Pulmonary artery endothelial cell (primary cell): Measurements from ENCODE around the gene VIPAS39. TPM values are rescaled to one million over a fixed set of nuclear protein-coding genes. Genes with fewer than 3 reads are reported as not detected.
"Not testable (repeated sequence)": the region's sequence is repeated elsewhere in the genome, so short reads cannot be mapped to it uniquely, and the experiment has no call there.

Experiments
- DNase-seq: peaks from one replicate; pipeline ENCODE4 v3.0.0-alpha.2; 2011; ENCODE audit warnings: low read depth, low spot score
- total RNA-seq: library from RNA; depleted of rRNA; stranded (reverse); fragments of >200 nt; gene quantifications from 2 replicates; pipeline ENCODE4 v1.2.3, GENCODE V29; 2014

The VIPAS39 gene
- total RNA-seq, 1 donor from 2014 or later: 30.9 TPM

DNA sequence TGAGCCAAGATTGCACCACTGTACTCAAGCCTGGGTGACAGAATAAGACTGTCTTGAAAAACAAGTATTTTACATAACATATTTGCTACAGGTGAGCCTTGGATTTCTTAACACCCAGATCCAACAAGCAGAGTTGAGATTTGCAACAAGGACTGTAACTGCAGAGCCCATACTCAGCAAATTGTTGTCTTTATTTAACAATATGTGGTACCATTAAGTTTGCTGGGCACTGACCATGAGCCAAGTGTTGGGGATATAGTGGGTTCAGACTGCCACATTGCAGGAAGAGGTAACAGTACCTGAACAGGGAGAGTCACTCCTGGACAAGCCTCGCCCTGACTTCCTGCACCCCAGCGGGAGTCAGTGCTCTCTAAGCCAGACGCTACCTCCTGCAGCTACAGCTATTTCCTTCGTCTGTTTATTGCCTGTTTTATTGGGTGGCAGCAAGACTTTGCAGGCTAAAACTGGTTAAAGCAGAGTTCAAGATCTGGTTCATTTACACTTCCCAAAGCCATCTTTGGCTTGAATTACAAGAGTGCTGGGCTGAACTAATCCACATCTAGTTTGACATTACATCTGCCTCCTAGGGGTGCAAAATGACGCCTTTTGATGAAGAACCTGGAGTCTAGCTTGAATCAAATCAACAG is 12.9 kb upstream of the VIPAS39 start:
- no peak for DNase-seq

GRCh38 chr14:77469539-77469938 is 12.1 kb upstream of the VIPAS39 start:
- DNase-seq: no peak

DNA sequence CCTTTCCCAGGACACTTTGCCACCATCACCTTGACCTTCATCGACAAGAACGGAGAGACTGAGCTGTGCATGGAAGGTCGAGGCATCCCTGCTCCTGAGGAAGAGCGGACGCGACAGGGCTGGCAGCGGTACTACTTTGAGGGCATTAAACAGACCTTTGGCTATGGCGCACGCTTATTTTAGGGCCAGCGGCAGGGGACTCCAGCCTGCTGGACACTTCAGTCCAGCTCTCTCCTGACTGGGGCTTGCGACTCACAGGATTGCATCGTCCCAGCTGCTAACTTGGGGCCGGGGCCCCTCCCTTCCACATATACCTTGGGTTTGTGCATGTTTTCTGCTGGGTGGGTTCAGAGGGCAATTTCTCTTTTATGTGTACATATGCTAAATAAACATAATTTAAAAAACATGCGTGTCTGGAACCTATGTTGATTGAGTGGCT is 11.7 kb upstream of the VIPAS39 start:
- no peak for DNase-seq

GRCh38 chr14:77467801-77468200 is 10.4 kb upstream of the VIPAS39 start:
- no peak for DNase-seq

DNA sequence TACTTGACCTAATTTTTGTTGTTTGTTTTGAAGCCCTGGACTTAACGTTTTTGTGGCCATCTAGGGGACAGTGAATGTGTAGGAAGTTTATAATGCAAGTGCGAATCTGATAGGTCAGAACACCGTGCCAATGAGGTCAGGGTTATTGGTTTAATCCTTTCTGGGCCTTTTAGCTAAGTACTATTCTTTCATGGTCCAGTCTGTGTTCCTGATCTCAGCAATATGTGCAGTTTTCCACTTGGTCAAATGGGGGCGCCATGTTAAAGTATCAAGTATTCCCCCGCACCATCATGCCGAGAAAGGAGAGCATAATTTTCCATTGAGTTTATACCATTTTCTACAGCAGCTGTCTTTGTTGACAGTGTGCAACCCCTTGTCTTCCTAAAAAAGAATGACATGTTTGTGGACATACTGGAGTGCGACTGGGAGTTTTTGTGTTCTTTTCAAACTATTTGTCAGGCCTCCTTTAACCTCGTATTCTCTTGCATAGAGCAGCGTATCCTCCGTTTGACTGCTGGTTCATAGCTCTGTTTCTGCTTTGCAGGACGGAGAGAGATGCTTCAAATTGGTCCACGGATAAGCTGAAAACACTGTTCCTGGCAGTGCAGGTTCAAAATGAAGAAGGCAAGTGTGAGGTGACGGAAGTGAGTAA is 1.8 kb upstream of the VIPAS39 start:
- peak; percentile 55 for DNase-seq

GRCh38 chr14:77458249-77458950 is 999 bp upstream of the VIPAS39 start:
- no peak for DNase-seq

DNA sequence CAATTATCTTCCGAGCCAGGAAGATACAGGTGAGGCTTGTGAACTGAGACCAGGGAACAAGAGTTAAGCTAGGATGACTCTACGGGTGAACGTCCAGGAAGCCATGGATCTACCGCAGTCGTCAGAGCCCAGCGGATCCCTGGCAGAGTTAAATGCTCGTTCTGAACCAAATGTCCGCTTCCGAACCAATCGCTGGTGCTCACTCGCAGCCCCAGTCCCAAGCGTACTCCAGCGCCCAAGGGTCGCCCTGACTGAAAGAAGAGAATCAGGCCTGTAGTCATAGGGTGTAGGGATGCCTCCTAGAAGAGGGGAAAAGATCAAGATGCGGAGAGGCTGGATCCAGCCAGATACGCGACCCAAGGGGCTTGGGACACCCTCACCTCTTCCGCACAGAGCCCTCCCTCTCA is 283 bp downstream of the VIPAS39 start:
- no peak for DNase-seq

DNA sequence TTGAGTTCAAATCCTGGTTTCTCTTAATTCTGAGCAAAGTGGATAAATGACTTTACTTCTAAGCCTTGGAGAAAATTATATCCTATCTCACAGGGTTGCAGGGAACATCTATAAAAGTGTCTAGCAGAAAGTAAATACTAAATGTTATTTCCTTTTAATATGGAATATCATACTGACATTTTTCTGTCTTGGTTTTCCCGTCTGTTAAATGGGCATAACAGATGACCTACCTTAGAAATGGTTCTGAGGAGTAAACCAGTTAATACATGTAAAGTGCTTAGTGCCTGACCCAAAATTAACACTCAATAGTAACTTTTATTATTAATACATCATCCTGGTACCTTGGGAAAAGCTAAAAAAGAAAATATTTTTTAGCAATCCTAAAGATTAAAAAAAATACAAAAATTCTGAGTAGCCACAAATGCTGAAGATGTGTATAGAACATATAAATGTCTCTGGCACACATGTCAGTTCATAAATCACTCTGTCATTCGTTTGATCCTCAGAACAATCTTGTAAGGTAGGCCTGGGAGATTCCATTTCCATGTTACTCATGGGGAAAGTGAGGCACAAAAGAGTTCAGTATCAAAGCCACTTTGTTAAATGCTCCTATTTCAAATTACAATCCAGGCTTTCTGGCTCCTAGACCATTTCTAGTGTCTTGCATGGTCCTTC is 1.3 kb downstream of the VIPAS39 start:
- no peak for DNase-seq

GRCh38 chr14:77442196-77442595 is 15.2 kb downstream of the VIPAS39 start:
- DNase-seq: no peak

DNA sequence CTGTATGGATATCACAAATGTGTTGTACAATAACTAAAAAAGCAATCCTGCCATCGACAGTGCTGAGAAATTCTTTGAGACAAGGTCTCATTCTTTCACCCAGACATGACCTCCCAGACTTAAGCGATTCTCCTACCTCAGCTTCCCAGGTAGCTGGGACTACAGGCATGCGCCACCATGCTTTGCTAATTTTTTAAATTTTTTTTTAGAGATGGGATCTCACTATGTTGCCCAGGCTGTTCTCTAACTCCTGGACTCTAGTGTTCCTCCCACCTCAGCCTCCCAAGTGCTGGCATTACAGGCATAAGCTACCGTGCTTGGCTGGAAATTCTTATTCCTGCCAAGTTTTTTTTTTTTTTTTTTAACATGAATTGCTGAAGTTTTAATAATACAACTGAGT is 17.5 kb downstream of the VIPAS39 start:
- DNase-seq: no peak

GRCh38 chr14:77438596-77438995 is 18.8 kb downstream of the VIPAS39 start:
- no peak for DNase-seq

GRCh38 chr14:77436042-77436441 is 21.4 kb downstream of the VIPAS39 start:
- DNase-seq: no peak

DNA sequence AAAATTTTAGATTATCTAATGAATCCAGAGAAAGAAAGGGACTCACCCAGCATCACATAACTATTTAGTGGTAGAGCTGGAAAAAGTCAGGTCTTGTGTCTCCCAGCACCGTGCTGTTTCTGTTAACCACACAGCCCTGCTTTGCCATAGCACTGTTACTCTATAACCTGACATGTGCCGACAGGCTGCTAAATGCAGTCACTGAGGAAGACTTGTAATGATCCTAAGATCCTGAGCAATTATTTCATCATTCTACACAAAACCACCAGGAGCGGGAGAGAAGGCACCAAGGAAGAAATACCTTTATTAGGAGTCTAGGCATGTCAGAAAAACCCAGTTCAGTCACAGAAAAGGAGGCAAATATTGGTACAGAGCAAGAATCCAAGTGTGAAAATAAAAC is 31.0 kb downstream of the VIPAS39 start:
- DNase-seq: no peak

GRCh38 chr14:77424862-77425261 is 32.5 kb downstream of the VIPAS39 start:
- DNase-seq: no peak

- DNase-seq: no peak
Measured at GRCh38 chr14:77423423-77423822, 34.0 kb downstream of the VIPAS39 start, which contains the start of gene NOXRED1. TSS of gene NOXRED1 (minus strand) at chr14:77423523. CDS start at chr14:77422889, 634 bp downstream.

DNA sequence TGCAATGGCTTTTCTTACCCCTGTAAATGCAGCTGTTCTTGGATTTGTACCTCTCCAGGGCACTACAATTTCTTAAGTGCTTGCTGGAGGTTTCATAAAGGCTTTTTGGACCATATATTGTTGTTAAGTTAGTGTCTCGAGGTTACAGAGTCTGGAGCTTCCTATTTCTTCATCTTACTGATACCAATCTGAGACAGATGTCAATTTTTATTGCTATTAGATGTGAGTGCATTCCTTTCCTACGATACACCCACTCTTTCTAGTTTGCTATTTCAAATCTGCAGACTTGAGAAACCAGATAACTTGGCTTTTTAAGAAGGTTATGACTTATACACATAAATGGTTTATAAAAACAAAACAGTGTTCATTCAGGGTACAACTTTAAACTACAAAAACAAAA is 36.2 kb downstream of the VIPAS39 start:
- no peak for DNase-seq

GRCh38 chr14:77416836-77417235 is 40.6 kb downstream of the VIPAS39 start:
- no peak for DNase-seq

- not testable (repeated sequence) for DNase-seq
Measured at GRCh38 chr14:77416098-77416497, 41.3 kb downstream of the VIPAS39 start.

GRCh38 chr14:77415403-77416030 is 41.9 kb downstream of the VIPAS39 start:
- DNase-seq: not testable (repeated sequence)

- no peak for DNase-seq
Measured at GRCh38 chr14:77409131-77409533, 48.3 kb downstream of the VIPAS39 start.

GRCh38 chr14:77407158-77407557 is 50.2 kb downstream of the VIPAS39 start:
- no peak for DNase-seq
